H9 (cell line): Measurements from ENCODE around the gene RIPK4. TPM values are rescaled to one million over a fixed set of nuclear protein-coding genes. Genes with fewer than 3 reads are reported as not detected.
"Not testable (repeated sequence)": the region's sequence is repeated elsewhere in the genome, so short reads cannot be mapped to it uniquely, and the experiment has no call there.

ENCODE experiments used
- DNase-seq: peaks from one replicate; pipeline ENCODE4 v3.0.0-alpha.2; 2017
- H2AFZ ChIP-seq: one replicate; pipeline ENCODE4 v1.6.1; 2013; ENCODE audit warnings: mild to moderate bottlenecking, low read length, control low read depth, moderate library complexity
- H2AK5ac ChIP-seq: 2 replicates; pipeline ENCODE4 v1.6.1; 2013; ENCODE audit warnings: low read length, control low read depth, mixed read lengths; ENCODE audit not compliant: insufficient read length
- H2BK120ac ChIP-seq: one replicate; pipeline ENCODE4 v1.6.1; 2013; ENCODE audit warnings: low read depth, mild to moderate bottlenecking, low read length, control low read depth, inconsistent platforms; ENCODE audit not compliant: poor library complexity, severe bottlenecking
- H2BK12ac ChIP-seq: 2 replicates; pipeline ENCODE4 v1.6.1; 2013; ENCODE audit warnings: low read length, control low read depth, mixed read lengths, low read depth; ENCODE audit not compliant: insufficient read length
- H2BK15ac ChIP-seq: 2 replicates; pipeline ENCODE4 v1.6.1; 2013; ENCODE audit warnings: low read depth, low read length, control low read depth
- H2BK20ac ChIP-seq: one replicate; pipeline ENCODE4 v1.6.1; 2013; ENCODE audit warnings: low read depth, mild to moderate bottlenecking, low read length, control low read depth, inconsistent platforms; ENCODE audit not compliant: poor library complexity, severe bottlenecking
- H2BK5ac ChIP-seq: 2 replicates; pipeline ENCODE4 v1.6.1; 2013; ENCODE audit warnings: low read length, control low read depth, mixed read lengths; ENCODE audit not compliant: insufficient read length
- H3K14ac ChIP-seq: 2 replicates; pipeline ENCODE4 v1.6.1; 2013; ENCODE audit warnings: low read length, control low read depth; ENCODE audit not compliant: insufficient read depth
- H3K18ac ChIP-seq: 2 replicates; pipeline ENCODE4 v1.6.1; 2013; ENCODE audit warnings: low read depth, mild to moderate bottlenecking, mixed read lengths, low read length, control low read depth; ENCODE audit not compliant: insufficient read length
- H3K23ac ChIP-seq: 2 replicates; pipeline ENCODE4 v1.6.1; 2013; ENCODE audit warnings: low read length, control low read depth, mixed read lengths, low read depth; ENCODE audit not compliant: insufficient read length
- H3K23me2 ChIP-seq: 2 replicates; pipeline ENCODE4 v1.6.1; 2013; ENCODE audit warnings: low read depth, mild to moderate bottlenecking, mixed read lengths, low read length, control low read depth; ENCODE audit not compliant: insufficient read length, poor library complexity, severe bottlenecking
- H3K27ac ChIP-seq: 2 replicates; pipeline ENCODE4 v1.5.1; 2013; ENCODE audit warnings: low read length, control low read depth, mixed read lengths, low read depth; ENCODE audit not compliant: insufficient read length
- H3K27me3 ChIP-seq: 2 replicates; pipeline ENCODE4 v1.6.1; 2013; ENCODE audit warnings: low read length, control low read depth, inconsistent platforms; ENCODE audit not compliant: insufficient read depth
- H3K4ac ChIP-seq: 2 replicates; pipeline ENCODE4 v1.6.1; 2013; ENCODE audit warnings: low read depth, mild to moderate bottlenecking, control low read depth, inconsistent platforms, low read length, moderate library complexity
- H3K4me1 ChIP-seq: 2 replicates; pipeline ENCODE4 v1.6.1; 2013; ENCODE audit warnings: low read length, control low read depth, inconsistent platforms; ENCODE audit not compliant: insufficient read depth
- H3K4me2 ChIP-seq: 2 replicates; pipeline ENCODE4 v1.6.1; 2013; ENCODE audit warnings: low read length, control low read depth, mixed read lengths; ENCODE audit not compliant: insufficient read length, insufficient read depth
- H3K56ac ChIP-seq: 2 replicates; pipeline ENCODE4 v1.6.1; 2013; ENCODE audit warnings: low read depth, mild to moderate bottlenecking, mixed read lengths, low read length, control low read depth; ENCODE audit not compliant: insufficient read length
- H3K79me1 ChIP-seq: 2 replicates; pipeline ENCODE4 v1.6.1; 2013; ENCODE audit warnings: low read depth, mild to moderate bottlenecking, moderate library complexity, low read length, control low read depth, inconsistent platforms; ENCODE audit not compliant: insufficient read depth, poor library complexity, severe bottlenecking
- H3K79me2 ChIP-seq: 2 replicates; pipeline ENCODE4 v1.6.1; 2013; ENCODE audit warnings: low read length, control low read depth, inconsistent platforms; ENCODE audit not compliant: insufficient read depth
- H3K9ac ChIP-seq: 2 replicates; pipeline ENCODE4 v1.6.1; 2013; ENCODE audit warnings: low read length, control low read depth, mixed read lengths; ENCODE audit not compliant: insufficient read length; ENCODE audit errors: extremely low read depth
- H3K9me3 ChIP-seq: one replicate; pipeline ENCODE4 v1.6.1; 2013; ENCODE audit warnings: low read depth, low read length, inconsistent platforms; ENCODE audit not compliant: control insufficient read depth
- H3T11ph ChIP-seq: one replicate; pipeline ENCODE4 v1.6.1; 2013; ENCODE audit warnings: mild to moderate bottlenecking, low read length, control low read depth, inconsistent platforms
- H4K20me1 ChIP-seq: one replicate; pipeline ENCODE4 v1.6.1; 2013; ENCODE audit not compliant: control insufficient read depth, insufficient read length, insufficient read depth
- H4K5ac ChIP-seq: 2 replicates; pipeline ENCODE4 v1.6.1; 2013; ENCODE audit warnings: low read depth, mild to moderate bottlenecking, mixed read lengths, low read length, control low read depth; ENCODE audit not compliant: insufficient read length
- H4K8ac ChIP-seq: replicated peaks from 2 replicates; pipeline ENCODE4 v1.6.1; 2013; ENCODE audit warnings: low read length, control low read depth, mixed read lengths, low read depth; ENCODE audit not compliant: insufficient read length
- H4K91ac ChIP-seq: 2 replicates; pipeline ENCODE4 v1.6.1; 2013; ENCODE audit warnings: low read depth, mild to moderate bottlenecking, moderate library complexity, mixed read lengths, low read length, control low read depth; ENCODE audit not compliant: insufficient read length
- H3K27ac Mint-ChIP-seq, 3 experiments: 2 replicates in 2 of 3; 3 replicates in 1 of 3; pipeline ENCODE4 v1.8.0; 2020 to 2021; ENCODE audit warnings: mixed read lengths in 3 of 3, mild to moderate bottlenecking in 1 of 3, moderate library complexity in 1 of 3
- H3K27me3 Mint-ChIP-seq: 2 replicates; pipeline ENCODE4 v1.8.0; 2021; ENCODE audit warnings: low read depth, mild to moderate bottlenecking, moderate library complexity, mixed read lengths
- H3K36me3 Mint-ChIP-seq, 3 experiments: 2 replicates in 2 of 3; 3 replicates in 1 of 3; pipeline ENCODE4 v1.8.0; 2020 to 2021; ENCODE audit warnings: low read depth in 3 of 3, mixed read lengths in 3 of 3; ENCODE audit not compliant: insufficient read depth in 1 of 3
- H3K4me1 Mint-ChIP-seq, 2 experiments: 2 replicates each; pipeline ENCODE4 v1.8.0; 2020; ENCODE audit warnings: mixed read lengths in 2 of 2
- H3K4me3 Mint-ChIP-seq, 2 experiments: 2 replicates in 1 of 2; 3 replicates in 1 of 2; pipeline ENCODE4 v1.8.0; 2020 to 2021; ENCODE audit warnings: mild to moderate bottlenecking in 2 of 2, mixed read lengths in 2 of 2, moderate library complexity in 1 of 2
- H3K9me3 Mint-ChIP-seq, 2 experiments: 2 replicates in 1 of 2; 3 replicates in 1 of 2; pipeline ENCODE4 v1.8.0; 2020; ENCODE audit warnings: mild to moderate bottlenecking in 2 of 2, mixed read lengths in 2 of 2, moderate library complexity in 1 of 2
- CTCF ChIP-seq: fragments of 200-600 bp; sonication (generic); conservative IDR thresholded peaks from 3 replicates; pipeline ENCODE4 v1.8.0; 2021; ENCODE audit warnings: antibody characterized with exemption, mild to moderate bottlenecking
- WGBS: extraction: QIAGEN DNeasy Blood & Tissue Kit; methylation state at CpG from one replicate; pipeline ENCODE4 v1.1.7; 2013; ENCODE audit warnings: missing lambda C conversion rate, low lambda C conversion rate, mixed read lengths; ENCODE audit not compliant: insufficient read length; ENCODE audit errors: extremely low coverage; 5-methylcytosine and 5-hydroxymethylcytosine counted together
- total RNA-seq: library from RNA; stranded (reverse); gene quantifications from 2 replicates; pipeline ENCODE4 v1.2.1, GENCODE V29; 2021

Gene RIPK4
- total RNA-seq, 1 experiment from 2014 or later = 2.9 TPM

- Histone ChIP-seq H3K4me1 (no peaks in the 10 kb centered on the region), H3K14ac (no peak overlapping the region), H2BK120ac (no peak overlapping the region), H4K20me1 (no peaks in the 10 kb centered on the region), H3K27ac (no peak overlapping the region), H2BK5ac (no peak overlapping the region), H4K5ac (no peak overlapping the region), H3T11ph (no peak overlapping the region), H3K9me3 (no peaks in the 10 kb centered on the region), H2BK20ac (no peak overlapping the region), H3K23ac (no peak overlapping the region), H2AK5ac (no peak overlapping the region), H2BK15ac (no peak overlapping the region), H3K9ac (no peak overlapping the region), H3K27me3 (no peaks in the 10 kb centered on the region), H3K23me2 (no peaks in the 10 kb centered on the region), H3K56ac (no peak overlapping the region), H3K79me1 (no peaks in the 10 kb centered on the region), H3K4ac (no peak overlapping the region), H4K91ac (no peak overlapping the region), H3K79me2 (no peaks in the 10 kb centered on the region), H4K8ac (no peak overlapping the region), H3K18ac (no peak overlapping the region), H2BK12ac (no peak overlapping the region), H3K4me2 (no peak overlapping the region), H2AFZ (no peak overlapping the region)
- TF ChIP-seq CTCF = no peak
- no peak for DNase-seq
- peaks cover 5% of the 10 kb centered on the region for H3K27me3 Mint-ChIP-seq
- H3K4me3 Mint-ChIP-seq = no peak overlapping the region
- no peaks in the 10 kb centered on the region for H3K4me1 Mint-ChIP-seq
- no peak overlapping the region for H3K27ac Mint-ChIP-seq
- H3K9me3 Mint-ChIP-seq = peaks cover 4% of the 10 kb centered on the region in 2 experiments; a peak in 3 of 5 replicates
- no CpG with 5 or more reads among the region's 13 CpGs for WGBS
- H3K36me3 Mint-ChIP-seq = peaks cover 0 to 2% (median 0%) of the 10 kb centered on the region in 3 experiments; a peak in 2 of 7 replicates
Observed at GRCh38 chr21:41786509-41786987, 19.7 kb upstream of the RIPK4 start.

- not testable (repeated sequence) for H3K14ac ChIP-seq, H3K27me3 Mint-ChIP-seq, H3K9ac ChIP-seq, H3K4me1 ChIP-seq, H3T11ph ChIP-seq, H3K9me3 Mint-ChIP-seq, H3K36me3 Mint-ChIP-seq, H3K27me3 ChIP-seq, H3K4ac ChIP-seq, H3K18ac ChIP-seq, H2BK12ac ChIP-seq, H2BK120ac ChIP-seq, H3K79me2 ChIP-seq, H3K79me1 ChIP-seq, H2BK5ac ChIP-seq, H3K27ac ChIP-seq, H2BK15ac ChIP-seq, H3K9me3 ChIP-seq, H2BK20ac ChIP-seq, H4K8ac ChIP-seq, H4K5ac ChIP-seq, H4K91ac ChIP-seq, H3K4me2 ChIP-seq, H2AFZ ChIP-seq, H3K23me2 ChIP-seq, H3K4me3 Mint-ChIP-seq, H2AK5ac ChIP-seq, H3K23ac ChIP-seq, H3K4me1 Mint-ChIP-seq, DNase-seq, H4K20me1 ChIP-seq, H3K56ac ChIP-seq, H3K27ac Mint-ChIP-seq
- WGBS = no CpG with 5 or more reads among the region's 12 CpGs
Observed at GRCh38 chr21:41785262-41785661, 18.4 kb upstream of the RIPK4 start.
